Left forelimb (tissue), 1 donor: ENCODE measurements around the gene DACH1.

Experiments
- DNase-seq: peaks from one replicate; pipeline ENCODE4 v3.0.0-alpha.2; 2018; ENCODE audit warnings: low spot score

DACH1 gene

DNA sequence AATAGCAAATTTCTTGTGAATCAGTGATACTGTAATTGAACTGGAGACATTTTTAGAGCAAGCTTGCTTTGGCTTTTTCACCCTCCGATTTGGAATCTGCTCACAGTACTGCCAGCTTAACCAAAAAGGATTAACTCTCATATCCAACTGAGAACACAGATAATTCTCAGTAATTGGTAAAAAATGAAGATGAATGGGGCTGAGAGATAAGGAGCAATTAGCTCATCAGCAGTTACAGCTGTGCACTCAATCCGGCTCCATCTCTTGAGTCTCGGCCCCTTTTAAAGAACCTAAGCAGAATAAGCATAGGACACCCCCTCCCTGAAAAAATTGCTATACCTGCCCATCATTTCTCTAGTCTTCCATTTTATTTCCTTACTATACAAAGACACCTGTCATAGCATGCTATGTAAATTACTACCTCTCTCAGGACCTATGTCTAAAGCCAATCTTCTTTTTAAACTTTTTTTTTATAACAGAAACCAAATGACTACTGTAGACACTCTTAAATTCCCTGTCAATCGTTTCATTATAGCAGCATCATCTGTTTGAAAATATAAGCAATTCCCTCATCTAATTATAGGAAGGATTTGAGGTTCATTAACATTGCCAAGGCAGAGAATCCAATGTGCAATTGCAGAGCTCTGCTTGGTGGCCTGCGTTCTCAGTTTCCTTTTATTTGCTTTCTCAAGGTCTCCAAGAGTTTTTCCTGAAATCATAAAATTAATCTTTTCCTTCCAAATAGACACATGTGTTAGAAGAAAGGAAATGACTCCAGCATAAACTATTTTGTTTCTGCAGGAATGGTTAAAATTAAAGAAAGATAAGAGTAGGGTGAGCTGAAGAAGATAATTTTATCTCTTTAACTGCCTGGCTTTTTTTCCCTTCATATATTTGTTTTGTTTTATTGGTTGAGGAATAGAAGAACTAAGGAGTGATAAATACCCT, 242.1 kb downstream of the DACH1 start:
- no peak for DNase-seq

DNA sequence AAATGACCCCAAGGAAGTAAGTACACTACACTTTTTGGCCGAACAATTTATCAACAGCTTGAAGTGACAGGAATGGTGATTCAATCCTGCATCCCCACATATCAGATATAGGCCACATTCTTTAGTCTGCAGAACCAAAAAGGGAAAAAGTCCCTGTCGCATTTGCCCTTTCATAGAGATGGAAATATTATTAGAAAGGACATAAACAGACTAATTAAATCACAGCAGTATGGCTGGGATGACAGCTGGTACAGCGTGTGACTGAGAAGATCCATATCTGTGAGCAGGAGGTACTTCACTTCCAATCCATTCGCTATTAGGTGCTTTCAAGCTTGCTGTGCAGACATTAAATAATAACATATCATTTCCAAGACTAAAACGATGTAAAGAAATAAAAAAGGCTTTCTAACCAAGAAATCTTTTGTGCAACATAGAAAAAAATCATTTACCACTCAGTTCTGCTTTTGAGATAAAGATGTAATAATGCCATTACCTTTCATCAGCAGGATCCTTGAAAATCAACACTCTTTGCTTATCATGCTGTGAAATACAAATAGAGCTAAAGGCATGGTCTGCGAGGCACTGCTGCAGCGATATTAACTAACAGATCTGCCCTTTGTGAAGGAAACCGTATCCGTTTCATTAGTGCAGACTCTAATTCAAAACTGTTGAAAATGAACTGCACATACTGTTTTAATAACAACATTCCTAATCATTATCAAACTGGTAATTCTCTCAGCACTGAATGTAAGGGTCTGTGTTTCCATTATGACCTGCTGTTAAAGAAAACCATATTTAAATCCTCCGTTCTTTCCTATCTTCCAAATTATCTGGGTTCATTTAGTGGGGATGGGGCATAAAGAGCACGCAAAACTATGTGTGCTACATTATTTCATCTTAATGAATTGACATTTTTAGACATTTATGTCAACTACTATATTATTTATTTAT, 245.6 kb downstream of the DACH1 start:
- no peak for DNase-seq

DNA sequence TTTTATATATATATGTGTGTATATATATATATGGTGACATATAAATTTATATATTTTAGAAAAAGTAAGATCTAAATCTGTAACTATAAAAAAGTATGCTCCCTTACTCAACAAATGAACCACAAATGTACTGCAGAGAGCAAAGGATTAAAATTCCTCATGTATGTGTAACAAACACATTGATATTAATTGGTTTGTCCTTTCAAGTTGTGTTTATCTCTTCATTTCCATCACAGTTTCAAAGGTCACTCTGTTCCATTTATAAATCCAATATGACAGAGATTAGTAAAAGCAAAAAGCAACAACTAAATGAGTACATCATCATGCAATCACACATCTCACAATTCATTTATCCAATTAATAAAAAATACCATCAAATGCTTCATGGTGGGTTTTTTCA, 247.9 kb downstream of the DACH1 start:
- no peak for DNase-seq

DNA sequence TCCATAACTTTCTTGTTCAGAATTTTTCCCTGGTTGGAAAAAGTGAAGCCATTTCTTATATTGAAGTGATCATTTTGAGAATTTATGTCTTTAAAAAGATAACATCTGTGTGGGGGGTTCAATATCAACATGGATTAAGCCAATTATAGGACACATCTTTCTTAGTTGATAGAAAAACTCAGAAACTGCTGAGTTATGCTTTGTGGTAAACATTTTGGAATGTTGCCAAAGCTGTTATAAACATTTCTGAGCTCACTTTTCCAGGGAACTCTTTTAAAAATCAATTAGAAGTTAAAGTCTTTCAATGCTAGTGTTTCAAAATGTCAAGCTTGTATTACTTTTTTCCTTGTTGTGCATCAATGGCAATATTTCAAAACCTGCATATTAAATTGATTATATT, 248.8 kb downstream of the DACH1 start:
- DNase-seq, result no peak

DNA sequence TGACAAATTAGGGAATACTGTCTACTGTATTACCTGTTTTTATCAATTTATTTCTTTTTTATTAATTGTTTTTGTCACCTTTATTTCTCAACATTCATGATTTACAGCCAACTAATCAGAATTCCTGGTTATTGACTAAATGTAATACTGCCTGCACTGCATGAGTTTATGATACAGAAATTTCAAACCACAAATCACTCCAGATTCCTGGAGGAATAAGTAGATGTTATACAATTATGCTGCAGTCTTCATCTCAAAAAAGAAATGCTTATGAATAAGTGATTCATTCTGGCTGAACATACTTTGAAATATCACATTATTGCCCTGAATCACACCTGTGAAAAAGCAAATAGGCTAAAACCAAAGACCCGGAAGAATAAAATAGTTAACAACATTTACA, 249.7 kb downstream of the DACH1 start:
- no peak for DNase-seq

DNA sequence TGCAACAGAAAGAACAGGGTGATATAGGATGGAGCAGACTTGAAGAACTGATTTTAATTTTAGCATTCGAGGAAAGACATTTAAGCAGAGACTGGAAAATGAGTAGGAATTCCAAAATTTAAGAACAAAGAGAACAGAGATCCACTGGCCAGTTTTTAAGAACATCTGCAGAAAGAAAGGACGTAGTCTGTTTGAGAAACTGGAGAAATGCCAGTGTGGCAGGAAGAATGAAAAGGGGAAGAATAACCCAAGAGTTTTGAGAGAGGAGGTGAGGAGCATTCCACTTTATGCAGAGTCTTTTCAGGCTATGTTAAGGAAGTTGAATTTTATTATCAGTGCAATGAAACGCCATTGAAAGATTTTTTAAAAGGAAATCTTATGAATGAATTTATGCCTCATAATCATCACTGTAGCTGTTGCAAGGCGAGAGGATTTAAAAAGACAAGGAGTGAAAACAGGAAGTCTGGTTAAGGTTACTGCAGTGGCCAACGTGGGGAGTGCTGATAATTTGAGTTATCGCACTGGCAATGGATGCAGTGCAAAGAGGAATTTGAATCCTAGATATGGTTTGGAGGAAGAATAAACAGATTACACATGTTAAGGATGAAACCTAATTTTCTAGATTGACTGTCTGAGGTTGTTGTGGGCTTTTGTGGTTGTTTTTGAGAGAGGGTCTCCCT, 253.8 kb downstream of the DACH1 start:
- DNase-seq, result no peak

DNA sequence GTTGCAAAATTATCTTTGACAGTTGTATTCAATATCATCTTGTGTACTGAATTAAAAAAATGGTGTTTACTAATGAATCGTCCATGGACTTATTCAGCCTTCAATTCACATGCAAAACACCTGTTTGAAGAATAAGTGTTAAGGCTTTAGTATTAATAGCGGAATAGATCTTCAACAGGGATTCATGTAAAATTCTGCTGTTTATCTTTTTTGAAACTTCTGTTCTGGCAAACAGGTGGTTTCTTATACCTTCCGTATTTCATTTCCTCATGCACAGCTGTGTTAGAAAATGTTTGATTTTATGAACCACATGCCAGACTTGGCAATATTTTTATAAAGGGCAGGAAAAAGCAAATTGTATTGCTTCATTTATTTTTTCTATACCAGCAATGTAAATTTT, 255.7 kb downstream of the DACH1 start:
- no peak for DNase-seq

DNA sequence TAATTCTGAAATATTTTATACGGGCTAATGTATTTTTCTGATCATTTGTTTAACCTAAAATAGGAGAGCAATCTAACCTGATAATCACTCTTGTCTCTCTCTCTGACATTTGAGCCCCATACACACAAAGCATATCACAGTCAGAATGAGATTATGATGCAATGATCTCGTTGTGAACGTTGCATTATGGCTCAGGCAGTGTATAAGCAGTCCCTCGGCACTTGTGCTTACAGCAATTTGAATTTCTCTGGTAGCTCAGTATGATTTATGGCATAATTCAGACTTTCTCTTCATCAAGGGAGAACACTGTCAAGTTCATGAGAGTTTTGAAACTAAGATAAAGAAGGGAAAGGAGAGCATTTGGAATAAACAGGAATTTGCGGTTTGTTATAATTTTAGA, 256.1 kb downstream of the DACH1 start:
- no peak for DNase-seq

DNA sequence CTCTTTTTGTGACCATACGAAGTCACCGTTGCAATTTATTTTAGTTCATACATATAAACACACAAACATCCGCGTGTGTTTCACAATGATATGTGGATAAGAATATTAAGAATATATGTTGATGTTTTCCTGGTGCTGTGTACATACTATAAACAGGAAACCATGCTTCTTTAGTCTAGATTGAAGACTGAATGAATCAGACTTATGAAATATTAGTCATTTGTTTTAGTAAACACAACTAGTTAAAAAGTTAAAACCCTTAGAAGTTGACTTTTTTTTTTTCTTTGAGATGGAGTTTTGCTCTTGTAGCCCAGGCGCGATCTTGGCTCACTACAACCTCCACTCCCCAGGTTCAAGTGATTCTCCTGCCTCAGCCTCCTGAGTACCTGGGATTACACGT, 257.7 kb downstream of the DACH1 start:
- no peak for DNase-seq

DNA sequence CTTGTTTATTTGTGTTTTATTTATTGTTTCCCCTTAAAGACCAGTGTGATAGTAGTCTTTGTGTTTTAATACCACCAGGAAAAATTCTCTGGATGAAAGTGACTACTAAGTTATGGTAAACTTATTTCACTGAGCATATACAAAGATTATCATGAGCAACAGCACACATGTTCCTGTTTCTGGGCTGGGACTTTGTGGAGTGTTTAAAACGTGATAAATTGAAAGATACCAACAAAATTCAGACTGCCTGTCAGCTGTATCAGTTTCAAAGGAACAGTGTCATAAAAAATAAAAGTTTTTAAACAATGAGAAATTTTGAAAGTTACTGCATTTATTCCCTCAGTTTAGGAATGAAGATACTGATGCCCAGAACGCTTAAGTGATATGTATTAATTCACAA, 259.4 kb downstream of the DACH1 start:
- DNase-seq, result no peak

DNA sequence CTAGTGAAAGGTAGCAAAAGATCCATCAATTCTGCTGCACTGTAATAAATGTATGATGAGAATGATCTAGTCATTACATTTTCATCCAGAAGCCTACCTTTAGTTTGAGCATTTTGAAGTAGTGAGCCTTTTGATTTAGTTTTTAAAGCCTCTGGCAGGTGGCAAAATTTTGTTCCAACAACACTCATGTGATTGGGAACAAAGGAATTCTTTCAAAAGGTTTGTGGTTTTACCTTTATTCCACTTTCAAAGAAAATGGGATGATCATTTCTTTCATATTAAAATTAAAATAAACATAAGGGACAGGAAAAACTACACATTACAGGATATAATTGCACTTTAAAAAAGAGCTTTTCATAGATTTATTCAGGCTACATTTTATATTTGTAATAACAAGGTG, 260.2 kb downstream of the DACH1 start:
- no peak for DNase-seq

DNA sequence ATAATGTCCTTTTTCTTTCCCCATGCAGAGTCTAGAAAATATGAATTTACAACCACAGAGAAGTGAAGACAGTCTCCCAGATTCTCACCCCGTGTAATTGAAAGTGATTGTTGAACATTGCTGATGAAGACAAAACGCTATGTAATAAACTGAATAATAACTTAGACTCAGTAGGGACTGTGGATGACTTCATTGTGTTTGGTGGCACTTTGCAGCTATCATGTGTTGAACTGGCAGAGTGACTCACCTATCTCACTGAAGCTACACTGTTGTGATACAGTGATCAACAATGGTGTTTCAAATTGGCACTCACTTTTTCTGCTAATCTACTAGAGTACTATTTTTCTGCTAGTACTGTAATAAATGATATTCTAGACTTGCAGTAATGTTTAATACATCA, 261.3 kb downstream of the DACH1 start:
- DNase-seq, result no peak

DNA sequence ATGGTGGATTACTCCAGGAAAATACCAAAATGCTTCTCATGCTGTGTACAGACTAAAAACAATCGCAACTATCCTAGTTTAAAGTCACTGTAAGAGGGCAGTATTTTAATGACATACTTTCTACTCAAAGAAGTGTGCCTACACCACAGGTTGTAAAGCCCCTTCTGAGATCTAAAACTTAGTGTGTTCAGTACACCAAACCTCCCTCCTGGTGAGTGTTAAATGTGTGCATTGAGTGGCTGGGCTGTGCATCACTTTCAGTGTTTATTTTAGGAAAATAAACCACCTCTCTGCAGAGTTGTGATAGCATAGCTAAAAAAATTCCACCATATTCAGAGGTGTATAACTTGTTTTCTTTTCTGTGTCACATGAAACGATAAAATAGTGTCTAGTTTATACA, 263.7 kb downstream of the DACH1 start:
- no peak for DNase-seq

DNA sequence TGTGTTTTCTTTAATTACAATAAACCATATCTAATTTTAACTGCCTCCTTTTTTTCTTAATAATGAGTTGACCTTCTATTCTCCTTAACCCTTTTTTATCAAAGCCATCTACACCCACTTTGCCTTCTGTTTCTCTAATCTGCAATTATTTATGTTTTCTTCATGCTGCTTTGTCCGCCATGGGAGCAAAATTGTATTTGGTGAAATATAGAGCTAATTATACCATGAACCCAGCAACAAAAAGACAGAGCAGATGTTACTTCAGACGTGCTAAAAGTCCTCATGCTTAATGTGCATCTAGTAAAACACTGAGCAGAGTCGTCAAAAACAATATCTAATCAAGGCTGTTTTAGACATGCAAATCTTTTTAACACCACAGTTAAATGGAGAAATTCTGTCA, 264.7 kb downstream of the DACH1 start:
- no peak for DNase-seq

DNA sequence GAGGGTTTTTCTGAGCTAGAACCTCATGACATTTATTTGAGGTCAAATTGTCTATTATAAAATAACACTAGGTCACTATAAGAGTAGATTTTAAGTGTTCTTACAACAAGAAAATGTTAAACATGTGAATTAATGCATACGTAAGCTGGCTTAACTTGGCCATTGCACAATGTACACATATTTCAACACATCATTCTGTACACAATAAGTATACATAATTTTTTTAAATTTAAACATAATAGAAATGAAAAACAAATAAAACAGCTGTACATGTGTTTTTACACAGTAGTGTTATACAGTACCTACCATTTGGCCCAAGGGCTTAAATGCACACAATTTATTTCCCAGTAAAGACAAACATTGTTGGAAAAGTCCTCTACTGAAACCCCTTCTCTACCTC, 269.9 kb downstream of the DACH1 start:
- DNase-seq, result no peak

DNA sequence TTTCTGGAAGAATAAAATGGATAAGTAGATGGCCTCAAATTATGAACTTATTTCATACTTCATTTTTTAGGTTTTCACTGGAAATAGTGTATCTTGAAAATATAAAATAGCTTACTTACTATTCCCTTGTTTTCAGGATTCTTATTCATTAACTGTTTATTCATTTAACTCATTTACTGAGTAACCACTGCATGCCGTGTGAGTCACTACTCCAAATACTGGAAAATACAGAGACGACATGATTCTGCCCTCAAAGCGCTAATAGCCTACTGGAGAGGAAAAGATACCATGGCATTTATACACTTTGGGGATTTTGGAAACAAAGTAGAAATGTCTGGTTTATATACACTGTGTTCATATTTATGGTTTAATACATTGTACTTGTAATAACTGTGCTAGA, 270.9 kb downstream of the DACH1 start:
- DNase-seq, result no peak

DNA sequence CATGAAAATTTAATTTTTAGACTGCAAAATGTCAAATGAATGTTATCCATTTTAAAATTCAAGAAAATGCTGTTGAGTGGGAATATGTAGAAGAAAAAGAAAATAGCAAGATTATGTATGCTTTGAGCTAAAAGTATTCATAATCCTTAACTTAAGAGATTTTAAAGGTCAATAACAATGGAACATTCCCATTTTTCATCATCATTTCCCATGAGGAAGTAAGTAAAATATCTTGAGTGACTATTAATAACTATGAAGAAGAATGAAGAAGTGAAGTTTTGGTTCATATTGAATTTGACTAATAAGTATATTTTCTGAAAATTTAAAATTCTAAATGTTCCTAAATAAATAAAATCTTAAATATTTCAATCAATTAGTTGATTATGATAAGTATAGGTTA, 273.4 kb downstream of the DACH1 start:
- DNase-seq, result no peak

DNA sequence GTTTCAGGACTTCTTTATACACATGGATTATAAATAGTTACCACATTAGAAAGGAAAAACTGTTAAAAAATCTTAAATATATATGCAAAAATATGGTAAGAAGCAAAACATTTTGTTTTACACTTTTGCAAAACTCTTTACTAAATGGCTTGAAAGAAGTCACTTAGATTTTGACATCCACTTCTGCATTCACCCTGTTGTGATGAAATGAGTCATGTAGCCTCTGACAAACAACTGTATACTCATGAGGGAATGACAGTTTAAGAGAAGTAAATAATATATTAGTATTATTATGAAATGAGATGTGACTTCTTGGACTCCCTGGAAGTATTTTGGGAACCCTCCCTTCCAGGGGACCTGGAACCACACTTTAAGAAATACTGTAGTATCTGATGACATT, 275.6 kb downstream of the DACH1 start:
- DNase-seq, result no peak

DNA sequence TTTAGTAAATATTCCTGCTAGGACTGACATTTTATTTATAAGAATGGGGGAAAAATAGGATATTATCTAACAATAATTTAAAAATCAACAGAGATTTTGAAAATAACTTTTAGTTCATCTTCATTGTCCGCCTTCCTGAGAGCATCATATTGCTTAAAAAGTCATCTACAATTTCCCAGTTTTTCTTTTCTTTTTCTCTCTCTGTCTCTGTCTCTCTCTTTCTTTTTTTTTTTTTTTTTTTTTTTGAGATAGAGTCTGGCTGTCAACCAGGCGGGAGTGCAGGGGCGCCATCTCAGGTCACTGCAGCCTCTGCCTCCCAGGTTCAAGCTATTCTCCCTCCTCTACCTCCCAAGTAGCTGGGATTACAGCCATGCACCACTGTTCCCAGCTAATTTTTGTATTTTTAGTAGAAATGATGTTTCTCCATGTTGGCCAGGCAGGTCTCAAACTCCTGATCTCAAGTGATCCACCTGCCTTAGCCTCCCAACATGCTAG, 276.3 kb downstream of the DACH1 start:
- no peak for DNase-seq

DNA sequence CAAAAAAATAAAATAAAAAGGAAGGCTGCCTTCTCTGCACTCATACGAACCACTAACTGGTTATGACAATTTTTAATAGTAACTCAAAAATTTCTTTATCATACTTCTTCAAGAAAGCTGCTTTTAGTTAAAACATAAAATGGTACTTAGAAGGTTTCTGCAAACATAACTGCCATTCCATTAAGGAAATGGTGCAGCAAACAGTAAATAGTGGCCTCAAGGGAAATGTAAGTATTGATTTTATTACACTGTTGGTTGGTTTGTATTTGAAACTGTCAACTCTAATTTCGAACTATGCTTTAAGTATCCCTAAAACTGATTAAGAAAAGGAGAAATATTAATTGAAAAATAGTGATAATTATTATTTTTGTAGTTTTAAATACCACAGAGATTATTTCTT, 278.0 kb downstream of the DACH1 start:
- DNase-seq, result no peak

DNA sequence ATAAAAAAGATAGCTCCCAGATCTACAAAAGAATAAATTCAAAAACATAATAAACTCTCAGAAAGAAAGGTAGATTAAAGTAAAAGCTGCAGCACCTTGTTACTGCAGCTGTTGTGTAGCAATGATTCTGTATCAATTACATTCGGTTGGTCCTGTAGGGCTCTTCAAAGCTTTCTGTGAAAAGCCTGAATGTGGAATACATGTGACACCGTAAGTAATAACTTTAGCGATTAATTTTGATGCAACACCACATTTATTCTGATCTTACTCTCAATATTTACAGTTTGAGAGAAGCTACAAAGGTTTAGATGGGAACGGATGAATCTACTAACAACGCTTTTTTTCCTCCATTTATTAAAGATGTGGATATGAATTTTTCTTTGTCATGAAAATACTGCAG, 279.2 kb downstream of the DACH1 start:
- DNase-seq, result no peak

DNA sequence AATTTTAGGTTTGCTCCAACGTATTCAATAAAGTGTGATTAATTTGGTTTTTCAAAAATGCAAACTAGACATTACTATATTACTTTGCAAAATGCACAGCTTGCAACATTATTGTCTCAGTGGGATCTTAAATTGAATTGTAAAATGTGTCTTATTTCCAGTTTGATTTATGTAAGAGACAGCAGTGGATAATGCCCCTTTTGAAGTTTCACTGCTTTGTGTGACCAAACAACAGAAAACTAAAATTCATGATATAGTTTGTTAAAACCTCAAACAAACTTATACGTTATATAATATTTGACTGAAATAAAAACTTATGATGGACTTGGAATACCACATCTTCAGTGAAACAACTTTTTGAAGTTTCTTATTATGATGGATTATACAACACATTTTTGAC, 279.8 kb downstream of the DACH1 start:
- DNase-seq, result no peak
